Endothelial cell of umbilical vein (primary cell): ENCODE measurements around the gene ZNF205. TPM values are rescaled to one million over a fixed set of nuclear protein-coding genes. Genes with fewer than 3 reads are reported as not detected.

ENCODE experiments used
- BruUV-seq: library from RNA; stranded (reverse); fragments of 400-500 nt; replicated peaks from 2 replicates; lab custom pipeline; 2021; lab: Mats Ljungman, UMichigan
- CTCF ChIA-PET: fragments of 300-600, 350-600 bp; sonication (Branson Sonifier 250); formaldehyde crosslinking; loops from one replicate; lab custom pipeline; 2021; ENCODE audit warnings: antibody characterized with exemption, inconsistent platforms; lab: Charles Lee
- POLR2A ChIA-PET: fragments of 300-600, 350-600 bp; sonication (Branson Sonifier 250); formaldehyde crosslinking; loops from one replicate; lab custom pipeline; 2021; ENCODE audit warnings: antibody characterized with exemption, inconsistent platforms; lab: Charles Lee
- DNase-seq: peaks from one replicate; pipeline ENCODE4 v3.0.0-alpha.2; 2011; ENCODE audit warnings: low read depth, low spot score
- FAIRE-seq: peaks from 2 replicates; lab custom pipeline; 2011; peaks lifted over from hg19 to GRCh38; lab: Jason Lieb, UNC
- H2AFZ ChIP-seq: 2 replicates; pipeline ENCODE4 v1.6.0; 2012; ENCODE audit warnings: low read depth, low read length, control low read depth, inconsistent platforms
- H3K27ac ChIP-seq: 2 replicates; pipeline ENCODE4 v1.5.1; 2011; ENCODE audit warnings: low read depth, mild to moderate bottlenecking, control low read depth, low read length, moderate library complexity; ENCODE audit not compliant: insufficient read depth
- H3K27me3 ChIP-seq, 2 experiments: 2 replicates each; pipeline versions ENCODE4 v1.6.0 to v1.6.1; 2011; ENCODE audit warnings: low read length in 2 of 2, mixed read lengths in 1 of 2; ENCODE audit not compliant: control insufficient read depth in 2 of 2, insufficient read depth in 2 of 2
- H3K36me3 ChIP-seq, 2 experiments: 2 replicates in 1 of 2; 3 replicates in 1 of 2; pipeline ENCODE4 v1.5.1; 2011; ENCODE audit warnings: low read length in 2 of 2, mild to moderate bottlenecking in 1 of 2, moderate library complexity in 1 of 2; ENCODE audit not compliant: control insufficient read depth in 2 of 2, insufficient read depth in 2 of 2; ENCODE audit errors: extremely low read depth in 1 of 2
- H3K4me1 ChIP-seq: 3 replicates; pipeline ENCODE4 v1.5.1; 2011; ENCODE audit warnings: mild to moderate bottlenecking, low read length; ENCODE audit not compliant: control insufficient read depth, insufficient read depth; ENCODE audit errors: extremely low read depth
- H3K4me2 ChIP-seq: 2 replicates; pipeline ENCODE4 v1.6.1; 2011; ENCODE audit warnings: low read length, control low read depth, mixed read lengths; ENCODE audit not compliant: insufficient read depth
- H3K4me3 ChIP-seq, 3 experiments: fragments of 200-600 bp in 1 of 3; sonication (generic), shearing (Covaris generic) in 1 of 3; replicated peaks in 1 of 3; 2 replicates each; pipeline ENCODE4 v1.5.1; 2011 to 2016; ENCODE audit warnings: control low read depth in 3 of 3, low read length in 3 of 3, mild to moderate bottlenecking in 2 of 3, inconsistent platforms in 1 of 3, low read depth in 1 of 3, moderate library complexity in 1 of 3; ENCODE audit not compliant: insufficient read depth in 1 of 3
- H3K79me2 ChIP-seq: 2 replicates; pipeline ENCODE4 v1.6.0; 2012; ENCODE audit warnings: low read length, inconsistent platforms; ENCODE audit not compliant: control insufficient read depth, insufficient read depth
- H3K9ac ChIP-seq: replicated peaks from 2 replicates; pipeline ENCODE3; 2011; ENCODE audit warnings: low read length, control low read depth; ENCODE audit not compliant: insufficient read depth; ENCODE audit errors: extremely low read depth
- H3K9me1 ChIP-seq: replicated peaks from 3 replicates; pipeline ENCODE4 v1.6.0; 2011; ENCODE audit warnings: mild to moderate bottlenecking, low read length; ENCODE audit not compliant: control insufficient read depth, insufficient read depth; ENCODE audit errors: extremely low read depth
- H3K9me3 ChIP-seq: replicated peaks from 2 replicates; pipeline ENCODE4 v1.5.1; 2012; ENCODE audit warnings: low read length, inconsistent platforms; ENCODE audit not compliant: control insufficient read depth, insufficient read depth
- H4K20me1 ChIP-seq: replicated peaks from 2 replicates; pipeline ENCODE3; 2011; ENCODE audit warnings: mild to moderate bottlenecking, low read length; ENCODE audit not compliant: control insufficient read depth, insufficient read depth; ENCODE audit errors: extremely low read depth
- CTCF ChIP-seq, 2 donors: IDR thresholded peaks; 1 replicate in 1 of 2; 2 replicates in 1 of 2; pipeline ENCODE4 v1.5.1; 2011; ENCODE audit warnings: low read length in 2 of 2, mild to moderate bottlenecking in 2 of 2, moderate library complexity in 2 of 2, control low read depth in 1 of 2, inconsistent platforms in 1 of 2, low read depth in 1 of 2; ENCODE audit not compliant: insufficient read depth in 1 of 2; ENCODE audit errors: extremely low read depth in 1 of 2
- EZH2 ChIP-seq: IDR thresholded peaks from 2 replicates; pipeline ENCODE4 v1.6.1; 2012; ENCODE audit warnings: borderline replicate concordance, low read depth, mild to moderate bottlenecking, moderate library complexity, low read length, inconsistent platforms; ENCODE audit not compliant: severe bottlenecking
- FOS ChIP-seq: IDR thresholded peaks from 2 replicates; pipeline ENCODE4 v1.6.1; 2011; ENCODE audit warnings: mild to moderate bottlenecking, low read length, moderate library complexity, borderline replicate concordance; ENCODE audit not compliant: insufficient read depth
- GATA2 ChIP-seq: IDR thresholded peaks from 2 replicates; pipeline ENCODE4 v1.7.0; 2011; ENCODE audit warnings: low read depth, mild to moderate bottlenecking, moderate library complexity, mixed read lengths, low read length; ENCODE audit not compliant: insufficient read length, insufficient read depth
- MYC ChIP-seq: IDR thresholded peaks from one replicate; pipeline ENCODE4 v1.6.1; 2011; ENCODE audit warnings: mild to moderate bottlenecking, low read depth, low read length
- POLR2AphosphoS5 ChIP-seq: IDR thresholded peaks from 2 replicates; pipeline ENCODE4 v1.6.1; 2012; ENCODE audit warnings: low read depth, mild to moderate bottlenecking, control low read depth, low read length, moderate library complexity; ENCODE audit not compliant: insufficient read depth
- dilution Hi-C: fragments of 300-500 bp; cut with MboI; formaldehyde crosslinking; loops from one replicate; pipeline ENCODE4 v1.15.0; 2019; ENCODE audit warnings: low sequenced_read_pairs; ENCODE audit not compliant: extremely low pct_ligation_motif_present
- intact Hi-C: fragments of 100-400 bp; cut with micrococcal nuclease; formaldehyde crosslinking; loops from one replicate; pipeline ENCODE4 v1.10.0; 2022
- polyA plus RNA-seq, 4 experiments: library from polyadenylated mRNA; depleted of rRNA in 3 of 4; stranded (reverse) in 3 of 4; unstranded in 1 of 4; fragments of >200 nt; gene quantifications; 2 replicates each; pipeline versions ENCODE4 v1.2.1 to v1.2.3, GENCODE V29; 2011 to 2012; ENCODE audit warnings: missing spikeins in 1 of 4
- total RNA-seq: library from RNA; stranded (reverse); gene quantifications from 2 replicates; pipeline ENCODE4 v1.2.3, GENCODE V29; 2021

ZNF205 gene
- total and polyA plus RNA-seq, 2 donors (not counting 3 experiments of a cell fraction or from before 2014, with no cell fraction given) = 18.5 to 19.0 TPM

- no peak for TF ChIP-seq EZH2
- no peak for TF ChIP-seq POLR2AphosphoS5
- no peak for TF ChIP-seq GATA2
- no peak for TF ChIP-seq FOS
- TF ChIP-seq MYC = no peak
- no peak for TF ChIP-seq CTCF (IDR thresholded peaks at IDR 0.05; ENCODE audit: extremely low read depth in 1 of 2, insufficient read depth in 1 of 2, low read depth in 1 of 2, low read length in 2 of 2)
- H3K4me2 ChIP-seq = no peak overlapping the region
- CTCF ChIA-PET = no interaction called here
- no peaks in the 10 kb centered on the region for H3K9me3 ChIP-seq
- H3K36me3 ChIP-seq = no peaks in the 10 kb centered on the region
- intact Hi-C loops (no loop called here), dilution Hi-C loops (no loop called here)
- DNase-seq (no peak), FAIRE-seq (no peak)
- H3K4me3 ChIP-seq = no peak overlapping the region
- no TSS peak for BruUV-seq
- H3K27ac ChIP-seq = no peak overlapping the region
- no peaks in the 10 kb centered on the region for H3K79me2 ChIP-seq
- H3K9ac ChIP-seq = no peak overlapping the region
- POLR2A ChIA-PET = no interaction called here
- no peaks in the 10 kb centered on the region for H3K9me1 ChIP-seq
- H4K20me1 ChIP-seq = no peaks in the 10 kb centered on the region
- no peak overlapping the region for H2AFZ ChIP-seq
- H3K27me3 ChIP-seq = no peaks in the 10 kb centered on the region
- peaks cover 25% of the 10 kb centered on the region for H3K4me1 ChIP-seq
Measured at GRCh38 chr16:3084969-3085670, 27.3 kb upstream of the ZNF205 start.
